DOHH2 (cell line): ENCODE results near the gene ZFPL1.

Experiments used
- CTCF ChIP-seq: fragments of 200-600 bp; sonication (generic); IDR thresholded peaks from one replicate; pipeline ENCODE4 v1.5.1; 2014; ENCODE audit warnings: antibody characterized with exemption, mild to moderate bottlenecking, low read depth, low read length; ENCODE audit not compliant: poor library complexity, severe bottlenecking
- EZH2phosphoT487 ChIP-seq: fragments of 200-600 bp; sonication (generic); IDR thresholded peaks from 2 replicates; pipeline ENCODE4 v1.6.1; 2017; ENCODE audit warnings: borderline replicate concordance, mild to moderate bottlenecking, antibody characterized with exemption, low read length, moderate library complexity, mixed read lengths

- no peak for TF ChIP-seq CTCF
- TF ChIP-seq EZH2phosphoT487: no peak
These were observed 26.5 kb upstream of the ZFPL1 start for GRCh38 chr11:65057526-65057925.
